Heart left ventricle (tissue), 16 donors: Measurements from ENCODE around the gene CYB5B. TPM values are rescaled to one million over a fixed set of nuclear protein-coding genes. Genes with fewer than 3 reads are reported as not detected.

Source experiments
- ATAC-seq, 4 donors: fragments of 200-7000 bp; cut with Tn5 transposase; one replicate each; pipeline ENCODE4 v1.9.1; 2020 to 2022; ENCODE audit warnings: moderate library complexity in 4 of 4, mild to moderate bottlenecking in 3 of 4, moderate number of reproducible peaks in 1 of 4
- DNase-seq, 5 donors: peaks; one replicate each; pipeline ENCODE4 v3.0.0-alpha.2; 2020
- H3K27ac ChIP-seq, 12 donors: fragments of 200-600 bp; sonication (generic) in 4 of 12; one replicate each; pipeline versions ENCODE4 v1.5.0 to v1.8.0; 2016 to 2022; ENCODE audit warnings: mild to moderate bottlenecking in 2 of 12
- H3K27me3 ChIP-seq, 9 donors: fragments of 200-600 bp; sonication (generic) in 2 of 9; one replicate each; pipeline versions ENCODE4 v1.5.1 to v1.8.0; 2016 to 2022; ENCODE audit warnings: mild to moderate bottlenecking in 3 of 9
- H3K36me3 ChIP-seq, 9 donors: fragments of 200-600 bp; sonication (generic) in 2 of 9; one replicate each; pipeline versions ENCODE4 v1.5.0 to v1.8.0; 2018 to 2022; ENCODE audit warnings: mild to moderate bottlenecking in 2 of 9
- H3K4me1 ChIP-seq, 12 donors: fragments of 200-600 bp; sonication (generic) in 4 of 12; one replicate each; pipeline versions ENCODE4 v1.5.0 to v1.8.0; 2016 to 2022; ENCODE audit warnings: mild to moderate bottlenecking in 3 of 12
- H3K4me3 ChIP-seq, 12 donors: fragments of 200-600 bp; sonication (generic) in 4 of 12; one replicate each; pipeline versions ENCODE4 v1.5.0 to v1.8.0; 2017 to 2022; ENCODE audit warnings: mild to moderate bottlenecking in 9 of 12, moderate library complexity in 4 of 12
- H3K9me3 ChIP-seq, 12 donors: fragments of 200-600 bp; sonication (generic) in 4 of 12; one replicate each; pipeline versions ENCODE4 v1.5.0 to v1.8.0; 2016 to 2022; ENCODE audit warnings: mild to moderate bottlenecking in 1 of 12
- CTCF ChIP-seq, 12 donors: fragments of 200-600 bp; sonication (generic) in 4 of 12; IDR thresholded peaks; one replicate each; pipeline versions ENCODE4 v1.5.0 to v1.8.0; 2018 to 2022; ENCODE audit warnings: antibody characterized with exemption in 12 of 12, mild to moderate bottlenecking in 5 of 12
- POLR2A ChIP-seq, 2 donors: fragments of 450-650 bp; IDR thresholded peaks; one replicate each; pipeline ENCODE4 v1.6.1; 2017; ENCODE audit warnings: antibody characterized with exemption in 2 of 2, mild to moderate bottlenecking in 2 of 2, moderate library complexity in 2 of 2
- WGBS, 4 donors: extraction: QIAGEN DNeasy Blood & Tissue Kit in 2 of 4; methylation state at CpG; one replicate each; pipeline versions ENCODE4 v1.1.5 to v1.1.7; 2013 to 2018; 5-methylcytosine and 5-hydroxymethylcytosine counted together
- intact Hi-C, 10 donors: fragments of 100-400 bp; cut with DNase I; formaldehyde crosslinking; loops; one replicate each; pipeline versions ENCODE4 v1.11.1 to v1.14.2; 2022
- polyA plus RNA-seq, 2 donors: library from polyadenylated mRNA; stranded (reverse); fragments of 200-250 nt; gene quantifications; one replicate each; pipeline ENCODE4 v1.2.3, GENCODE V29; 2013
- total RNA-seq, 9 donors: library from RNA; depleted of rRNA in 2 of 9; stranded (reverse); fragments of >200 nt in 2 of 9; fragmentation: NEBNext Ultra II Directional in 3 of 9; extraction: Animal tissue kit (Norgen Biotek cat#: 25700) in 3 of 9; gene quantifications; one replicate each; pipeline versions ENCODE4 v1.1.0 to v1.2.4, GENCODE V29; 2016 to 2023
- donor health status: ischemic (EF 13 %, LVEDD 7.1; RV severe dilation, severe dysfunction).
- donor health status: healthy with polysubstance abuse.
- donor health status: DM: no; HTN: yes; CAD: no.
- donor health status: DM: no; HTN: no; CAD: no.
- donor health status: ischemic (EF 25% LVEDD 6.9; RV normal size, moderate dysfunction).
- donor health status: ischemic (EF 25% LVEDD 5.7; RV mildly dilated, moderate dysfunction).
- donor health status: healthy.
- donor health status: DM: yes; HTN: yes; CAD: no.
- donor health status: ischemic (EF 35%, LVEDD 5.7; RV mildly dilated, moderate dysfunction).
- donor health status: nonischemic (EF 11% LVEDD 7.7; RV severe dilation, severe dysfunction).
- donor health status: DM: yes; HTN: yes; CAD: no.
- donor health status: PGD.
- donor health status: ischemic (EF 29% LVEDD 5.4; RV normal size, mild dysfunction).
- donor health status: nonischemic (EF 23%, LVEDD 6.1; RV moderate dilation, normal function).

CYB5B gene
- total and polyA plus RNA-seq, 11 donors: 31.1 to 89.2 (median 65.0) TPM

DNA sequence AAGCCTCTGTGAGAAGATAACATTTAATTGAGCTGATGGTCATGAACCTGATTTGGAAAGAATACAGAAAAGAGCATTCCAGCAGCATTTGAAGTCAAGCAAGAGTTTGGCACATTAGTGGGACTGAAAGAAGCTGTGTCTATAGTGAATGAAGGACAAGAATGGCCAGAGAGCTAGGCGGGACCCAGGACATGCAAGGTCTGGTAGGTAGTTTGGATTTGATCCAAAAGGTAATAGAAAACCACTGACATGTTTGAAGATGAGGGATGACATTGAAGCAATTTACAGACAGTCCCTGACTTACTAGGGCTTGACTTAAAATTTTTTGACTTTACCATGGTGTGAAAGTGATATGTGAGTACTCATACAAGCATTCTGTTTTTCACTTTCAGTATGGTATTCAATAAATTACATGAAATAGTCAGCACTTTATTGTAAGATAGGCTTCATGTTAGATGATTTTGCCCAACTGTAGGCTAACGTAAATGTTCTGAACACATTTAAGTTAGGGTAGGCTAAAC, 7.6 kb downstream of the CYB5B start:
- DNase-seq: no peak
- Histone ChIP-seq H3K27ac (no peak overlapping the region), H3K9me3 (peaks cover 0 to 6% (median 0%) of the 10 kb centered on the region in 12 donors), H3K4me1 (peaks cover 0 to 16% (median 11%) of the 10 kb centered on the region in 12 donors), H3K4me3 (no peak overlapping the region), H3K27me3 (no peaks in the 10 kb centered on the region), H3K36me3 (peaks cover 0 to 82% (median 68%) of the 10 kb centered on the region in 9 donors)
- intact Hi-C loops: no loop called here
- no peak for TF ChIP-seq CTCF (IDR thresholded peaks at IDR 0.05)
- no peak for TF ChIP-seq POLR2A (IDR thresholded peaks at IDR 0.05)
- 90 to 96% (median 94%) methylated on average over 2 of the region's 2 CpGs for WGBS, 4 donors
- ATAC-seq: no peak

DNA sequence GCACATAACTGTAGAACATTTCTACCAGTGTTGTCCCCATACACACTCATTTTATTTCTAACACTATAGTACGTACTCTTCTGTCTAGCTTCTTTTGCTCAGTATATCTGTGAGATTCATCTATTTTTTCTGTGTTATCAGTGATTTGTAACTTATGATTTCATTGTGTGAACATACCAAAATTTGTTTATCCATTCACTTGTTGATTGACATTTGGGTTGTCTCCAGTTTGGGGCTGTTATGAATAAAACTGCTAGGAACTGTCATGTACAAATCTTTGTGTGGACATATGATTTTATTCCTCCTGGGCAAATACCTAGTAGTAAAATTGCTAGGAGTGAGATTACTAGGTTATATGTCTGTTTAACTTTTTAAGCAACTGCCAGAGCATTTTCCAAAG, 9.6 kb downstream of the CYB5B start:
- intact Hi-C loops: no loop called here
- no peak for ATAC-seq
- H3K9me3 ChIP-seq: peaks cover 0 to 3% (median 0%) of the 10 kb centered on the region in 12 donors
- DNase-seq: no peak
- TF ChIP-seq CTCF (IDR thresholded peaks at IDR 0.05): no peak
- no peak for TF ChIP-seq POLR2A (IDR thresholded peaks at IDR 0.05)
- no peaks in the 10 kb centered on the region for H3K27me3 ChIP-seq
- peaks cover 0 to 62% (median 47%) of the 10 kb centered on the region in 9 donors for H3K36me3 ChIP-seq
- H3K4me1 ChIP-seq: peaks cover 0 to 27% (median 14%) of the 10 kb centered on the region in 12 donors
- H3K4me3 ChIP-seq: no peak overlapping the region
- no peak overlapping the region for H3K27ac ChIP-seq
- WGBS, 4 donors: 92 to 97% (median 95%) methylated on average over 1 of the region's 1 CpG

GRCh38 chr16:69435977-69436820, 11.8 kb downstream of the CYB5B start:
- ATAC-seq (no peak), DNase-seq (no peak)
- Histone ChIP-seq H3K27me3 (no peaks in the 10 kb centered on the region), H3K36me3 (peaks cover 0 to 49% (median 27%) of the 10 kb centered on the region in 9 donors), H3K9me3 (no peaks in the 10 kb centered on the region), H3K27ac (no peak overlapping the region), H3K4me3 (no peak overlapping the region), H3K4me1 (peaks cover 0 to 27% (median 14%) of the 10 kb centered on the region in 12 donors)
- 68 to 75% (median 71%) methylated on average over 7 of the region's 7 CpGs for WGBS, 4 donors
- intact Hi-C loops: no loop called here
- TF ChIP-seq CTCF (IDR thresholded peaks at IDR 0.05) (no peak), POLR2A (IDR thresholded peaks at IDR 0.05) (no peak)

DNA sequence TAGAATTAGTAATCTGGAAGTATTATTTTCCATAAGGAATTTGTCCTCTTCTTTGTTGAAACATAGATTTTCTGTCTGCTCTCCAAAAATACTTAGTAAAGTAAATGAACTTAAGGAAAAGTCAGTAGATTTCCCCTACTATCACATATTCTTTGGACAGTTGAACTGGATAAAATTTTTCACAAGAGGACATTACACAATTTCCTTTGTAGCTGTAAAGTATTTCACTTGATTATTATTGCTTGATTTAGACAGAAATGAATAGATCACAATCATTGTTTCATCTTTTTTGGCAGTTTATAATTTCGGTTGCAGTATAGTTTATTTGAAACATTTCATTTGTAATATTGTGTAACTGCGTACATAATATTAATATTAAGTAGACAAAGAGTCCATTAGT, 12.5 kb downstream of the CYB5B start:
- no peaks in the 10 kb centered on the region for H3K9me3 ChIP-seq
- H3K27me3 ChIP-seq: no peaks in the 10 kb centered on the region
- no peak overlapping the region for H3K4me3 ChIP-seq
- H3K36me3 ChIP-seq: peaks cover 0 to 42% (median 20%) of the 10 kb centered on the region in 9 donors
- ATAC-seq: no peak
- no peak for DNase-seq
- H3K27ac ChIP-seq: peak overlapping the region in 1 of 12 donors; percentile 28
- WGBS, 4 donors: 69 to 75% (median 71%) methylated on average over 2 of the region's 2 CpGs
- H3K4me1 ChIP-seq: peaks cover 0 to 27% (median 14%) of the 10 kb centered on the region in 12 donors
- intact Hi-C loops: no loop called here
- TF ChIP-seq CTCF (IDR thresholded peaks at IDR 0.05) (no peak), POLR2A (IDR thresholded peaks at IDR 0.05) (no peak)
